HG02610 (cell line): Measurements from ENCODE around the gene TSPEAR.

Source experiments
- ATAC-seq: cut with Tn5 transposase; IDR thresholded peaks from one replicate; pipeline ENCODE4 v1.9.1; 2021; ENCODE audit warnings: mild to moderate bottlenecking, moderate library complexity; ENCODE audit not compliant: unreplicated experiment

Gene TSPEAR

GRCh38 chr21:44478801-44479167 lies 232.6 kb downstream of the TSPEAR start:
- ATAC-seq: no peak

GRCh38 chr21:44478124-44478800 lies 233.1 kb downstream of the TSPEAR start:
- no peak for ATAC-seq

GRCh38 chr21:44477712-44478111 lies 233.7 kb downstream of the TSPEAR start:
- no peak for ATAC-seq

GRCh38 chr21:44477131-44477530 lies 234.2 kb downstream of the TSPEAR start:
- no peak for ATAC-seq

GRCh38 chr21:44475266-44475845 lies 236.0 kb downstream of the TSPEAR start:
- no peak for ATAC-seq

GRCh38 chr21:44473915-44474555 lies 237.3 kb downstream of the TSPEAR start:
- no peak for ATAC-seq

GRCh38 chr21:44471996-44472395 lies 239.4 kb downstream of the TSPEAR start:
- no peak for ATAC-seq

- ATAC-seq: no peak
Measured at GRCh38 chr21:44471341-44471740, 240.0 kb downstream of the TSPEAR start.

GRCh38 chr21:44467859-44468195 lies 243.5 kb downstream of the TSPEAR start:
- ATAC-seq: no peak

- ATAC-seq: no peak
Measured at GRCh38 chr21:44466996-44467858, 244.1 kb downstream of the TSPEAR start.

GRCh38 chr21:44466351-44466954 lies 244.9 kb downstream of the TSPEAR start:
- ATAC-seq: no peak

- ATAC-seq: no peak
Measured at GRCh38 chr21:44464351-44464750, 247.0 kb downstream of the TSPEAR start.

GRCh38 chr21:44463724-44464123 lies 247.6 kb downstream of the TSPEAR start:
- no peak for ATAC-seq

GRCh38 chr21:44462834-44463200 lies 248.6 kb downstream of the TSPEAR start:
- ATAC-seq: no peak

- no peak for ATAC-seq
Measured at GRCh38 chr21:44462086-44462833, 249.1 kb downstream of the TSPEAR start.

GRCh38 chr21:44461464-44462001 lies 249.8 kb downstream of the TSPEAR start:
- no peak for ATAC-seq

GRCh38 chr21:44461005-44461404 lies 250.4 kb downstream of the TSPEAR start:
- ATAC-seq: no peak

GRCh38 chr21:44460441-44460755 lies 251.0 kb downstream of the TSPEAR start:
- no peak for ATAC-seq

- no peak for ATAC-seq
Measured at GRCh38 chr21:44459712-44460440, 251.5 kb downstream of the TSPEAR start.
